GM12891 (cell line): ENCODE measurements around the gene SIX5.

ENCODE experiments used
- PAX5 ChIP-seq: IDR thresholded peaks from 2 replicates; pipeline ENCODE4 v1.6.1; 2011; ENCODE audit warnings: low read length, moderate library complexity, mild to moderate bottlenecking; ENCODE audit not compliant: insufficient read depth, severe bottlenecking
- POLR2A ChIP-seq: IDR thresholded peaks from 2 replicates; pipeline ENCODE4 v1.6.1; 2011; ENCODE audit warnings: low read depth, low read length, control low read depth
- POLR2AphosphoS5 ChIP-seq: IDR thresholded peaks from 2 replicates; pipeline ENCODE4 v1.6.1; 2011; ENCODE audit warnings: low read depth, low read length, control low read depth
- POU2F2 ChIP-seq: IDR thresholded peaks from 2 replicates; pipeline ENCODE4 v1.6.1; 2011; ENCODE audit warnings: low read depth, mild to moderate bottlenecking, control low read depth, low read length, moderate library complexity
- TAF1 ChIP-seq: IDR thresholded peaks from 2 replicates; pipeline ENCODE4 v1.6.1; 2011; ENCODE audit warnings: low read depth, low read length, control low read depth

GRCh38 chr19:45742969-45743368 lies 26.1 kb downstream of the SIX5 start:
- TF ChIP-seq POLR2A (no peak), POLR2AphosphoS5 (no peak), POU2F2 (no peak), TAF1 (no peak), PAX5 (no peak)
